GM12878 (cell line): ENCODE measurements around the gene FAM120A. TPM values are rescaled to one million over a fixed set of nuclear protein-coding genes. Genes with fewer than 3 reads are reported as not detected.

Experiments
- ATAC-seq: fragments of 200-7000 bp; cut with Tn5 transposase; 3 replicates; pipeline ENCODE4 v1.9.1; 2020; ENCODE audit warnings: mild to moderate bottlenecking, moderate library complexity
- BruUV-seq: library from RNA; stranded (reverse); fragments of 400-500 nt; replicated peaks from 2 replicates; lab custom pipeline; 2021; lab: Mats Ljungman, UMichigan
- CTCF ChIA-PET: fragments of 300-600 bp; sonication (Branson Sonifier 250); formaldehyde crosslinking; extraction: SDS; loops from one replicate; lab custom pipeline; 2021; ENCODE audit warnings: inconsistent platforms; lab: Yijun Ruan, JAX
- POLR2A ChIA-PET: fragments of 350-600 bp; formaldehyde crosslinking; extraction: SDS; loops from one replicate; lab custom pipeline; 2021; ENCODE audit warnings: inconsistent platforms; lab: Charles Lee
- RAD21 ChIA-PET: fragments of 300-600 bp; sonication (Branson Sonifier 250); formaldehyde crosslinking; loops from one replicate; lab custom pipeline; 2023; ENCODE audit warnings: antibody characterized with exemption; ENCODE audit not compliant: unreplicated experiment; lab: Charles Lee
- SMC1A ChIA-PET: fragments of 300-600 bp; sonication (Branson Sonifier 250); formaldehyde crosslinking; loops from one replicate; lab custom pipeline; 2023; ENCODE audit not compliant: unreplicated experiment, uncharacterized antibody; lab: Charles Lee
- DNase-seq: peaks from one replicate; pipeline ENCODE4 v3.0.0-alpha.2; 2011; ENCODE audit warnings: low read depth, low spot score
- FAIRE-seq: peaks from 3 replicates; lab custom pipeline; 2011; peaks lifted over from hg19 to GRCh38; lab: Jason Lieb, UNC
- H2AFZ ChIP-seq: 2 replicates; pipeline ENCODE4 v1.6.0; 2011; ENCODE audit warnings: low read depth, low read length, control low read depth; ENCODE audit not compliant: control insufficient read depth
- H3K27ac ChIP-seq: 2 replicates; pipeline ENCODE4 v1.5.1; 2011; ENCODE audit warnings: control low read depth; ENCODE audit not compliant: control insufficient read depth, insufficient read depth
- H3K27me3 ChIP-seq, 2 experiments: replicated peaks in 1 of 2; 2 replicates each; pipeline versions ENCODE4 v1.6.0 to v1.6.1; 2011; ENCODE audit warnings: low read length in 1 of 2; ENCODE audit not compliant: control insufficient read depth in 2 of 2, insufficient read depth in 2 of 2
- H3K36me3 ChIP-seq, 2 experiments: 2 replicates each; pipeline ENCODE4 v1.5.1; 2011; ENCODE audit warnings: low read length in 1 of 2; ENCODE audit not compliant: control insufficient read depth in 2 of 2, insufficient read depth in 2 of 2
- H3K4me1 ChIP-seq: 2 replicates; pipeline ENCODE4 v1.6.1; 2011; ENCODE audit warnings: mild to moderate bottlenecking, low read length, moderate library complexity, mixed read lengths; ENCODE audit not compliant: control insufficient read depth, insufficient read depth
- H3K4me2 ChIP-seq: 2 replicates; pipeline ENCODE4 v1.6.0; 2011; ENCODE audit warnings: control low read depth; ENCODE audit not compliant: control insufficient read depth, insufficient read depth
- H3K4me3 ChIP-seq: fragments of 200-600 bp; sonication (generic); 2 replicates; pipeline ENCODE4 v1.5.1; 2016
- H3K79me2 ChIP-seq: 2 replicates; pipeline ENCODE4 v1.6.0; 2011; ENCODE audit warnings: low read length; ENCODE audit not compliant: control insufficient read depth, insufficient read depth
- H3K9ac ChIP-seq: 2 replicates; pipeline ENCODE4 v1.8.0; 2011; ENCODE audit warnings: low read length, control low read depth, mixed read lengths; ENCODE audit not compliant: control insufficient read depth, insufficient read depth
- H3K9me3 ChIP-seq: replicated peaks from 3 replicates; pipeline ENCODE4 v1.5.1; 2011; ENCODE audit warnings: mild to moderate bottlenecking, low read length; ENCODE audit not compliant: control insufficient read depth, insufficient read depth
- H4K20me1 ChIP-seq: 2 replicates; pipeline ENCODE4 v1.6.0; 2011; ENCODE audit not compliant: control insufficient read depth, insufficient read depth
- CREB1 ChIP-seq: IDR thresholded peaks from 2 replicates; pipeline ENCODE4 v1.6.1; 2012; ENCODE audit warnings: low read depth, mild to moderate bottlenecking, inconsistent platforms
- IRF4 ChIP-seq: IDR thresholded peaks from 2 replicates; pipeline ENCODE4 v1.6.1; 2011; ENCODE audit warnings: low read depth, low read length
- MTA3 ChIP-seq: IDR thresholded peaks from 2 replicates; pipeline ENCODE4 v1.6.1; 2012; ENCODE audit warnings: low read length, inconsistent platforms, borderline replicate concordance
- NFIC ChIP-seq: IDR thresholded peaks from 2 replicates; pipeline ENCODE4 v1.6.1; 2012; ENCODE audit warnings: low read depth, mild to moderate bottlenecking, inconsistent platforms, low read length, moderate library complexity
- NKRF ChIP-seq: fragments of 450-650 bp; conservative IDR thresholded peaks from 2 replicates; pipeline ENCODE4 v1.6.1; 2017; ENCODE audit warnings: mild to moderate bottlenecking, moderate library complexity
- SREBF1 ChIP-seq: IDR thresholded peaks from 2 replicates; pipeline ENCODE4 v1.6.1; 2012; ENCODE audit warnings: mild to moderate bottlenecking, low read length
- USF2 ChIP-seq: IDR thresholded peaks from 2 replicates; pipeline ENCODE4 v1.6.1; 2011; ENCODE audit warnings: low read depth, low read length, improper control_type of control experiment, borderline replicate concordance
- ZBED1 ChIP-seq: IDR thresholded peaks from 2 replicates; pipeline ENCODE4 v1.6.1; 2016; ENCODE audit warnings: borderline replicate concordance
- WGBS: methylation state at CpG from one replicate; pipeline ENCODE4 v1.1.6; 2016; ENCODE audit warnings: low lambda C conversion rate; ENCODE audit not compliant: insufficient replicate concordance, insufficient coverage; ENCODE audit errors: missing lambda C conversion rate; 5-methylcytosine and 5-hydroxymethylcytosine counted together
- in situ Hi-C: fragments of 300-500 bp; cut with MboI; formaldehyde crosslinking; loops from 9 replicates; pipeline ENCODE4 v1.14.3; 2018; ENCODE audit warnings: mixed read lengths
- intact Hi-C: fragments of 100-400 bp; cut with micrococcal nuclease; formaldehyde crosslinking; loops from one replicate; pipeline ENCODE4 v1.14.2; 2022; ENCODE audit not compliant: unreplicated experiment
- polyA plus RNA-seq, 11 experiments: library from polyadenylated mRNA; depleted of rRNA in 4 of 11; unstranded in 6 of 11; stranded (reverse) in 5 of 11; fragments of >200 nt; fragmentation: Nextera tagmentation in 4 of 11; fragmentation: Illumina TruSeq in 1 of 11; extraction: Ambion mirVana in 4 of 11; extraction: Trizol in 1 of 11; gene quantifications; 1 replicate in 1 of 11; 2 replicates in 10 of 11; pipeline versions ENCODE4 v1.2.1 to v1.2.3, GENCODE V29; 2011 to 2016; ENCODE audit warnings: inconsistent platforms in 2 of 11, missing spikeins in 2 of 11, low read depth in 1 of 11
- total RNA-seq, 4 experiments: library from RNA; depleted of rRNA in 3 of 4; stranded (reverse); fragments of >200 nt in 3 of 4; fragmentation: Illumina TruSeq in 1 of 4; extraction: Trizol in 1 of 4; gene quantifications; 2 replicates each; pipeline versions ENCODE4 v1.2.1 to v1.2.3, GENCODE V29; 2013 to 2021
- TF ChIP-seq, protein P1 (sequence below): IDR thresholded peaks from 2 replicates; pipeline ENCODE4 v1.6.1; 2012; ENCODE audit warnings: low read depth, low read length, improper control_type of control experiment

FAM120A gene
- total and polyA plus RNA-seq, 10 of the 15 experiments (the other 5 are each of a cell fraction or from before 2014, with no cell fraction given), result 13.1 to 89.6 (median 52.5) TPM

DNA sequence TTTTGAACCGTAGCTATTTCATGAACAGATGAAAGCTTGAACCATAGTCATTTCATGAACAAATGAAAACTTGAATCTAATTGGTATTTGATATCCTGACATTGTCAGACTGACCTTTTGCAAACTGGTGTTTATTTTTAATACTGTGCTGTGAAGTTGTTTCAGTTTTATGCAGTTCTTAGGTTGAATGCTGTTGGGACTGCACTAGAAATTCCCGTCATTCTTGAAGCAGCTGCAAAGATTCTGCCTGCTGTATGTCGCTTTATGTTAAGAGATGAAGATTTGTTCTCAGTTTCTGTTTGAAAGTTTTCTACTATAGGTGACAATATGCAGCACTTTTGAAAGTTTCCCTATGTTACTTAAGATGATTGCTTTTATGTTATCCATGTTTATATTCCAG, 24.4 kb downstream of the FAM120A start:
- SMC1A ChIA-PET, result interaction anchor here (1.1 to 3.0 kb wide), 5 partner anchors 8 to 22 kb away, joined by 5 to 14 read pairs (median 5); partner anchors contain the start of gene FAM120AOS
- Histone ChIP-seq H3K79me2 (peaks cover 24% of the 10 kb centered on the region), H3K9ac (no peak overlapping the region), H3K36me3 (peaks cover 4 to 11% of the 10 kb centered on the region in 2 experiments; a peak in 3 of 4 replicates), H3K27ac (no peak overlapping the region), H2AFZ (no peak overlapping the region)
- POLR2A ChIA-PET, result interaction anchor here (1.7 kb wide), 1 partner anchor 22 kb away, joined by 10 read pairs; the partner anchor contains the start of gene FAM120AOS
- no TSS peak for BruUV-seq
- 53% methylated on average over 3 of the region's 3 CpGs for WGBS
- ATAC-seq, result no peak
- TF ChIP-seq SREBF1 (no peak), CREB1 (no peak), MTA3 (no peak), NFIC (no peak), ZBED1 (no peak), NKRF (no peak), IRF4 (no peak), USF2 (no peak)
- TF ChIP-seq, protein P1, sequence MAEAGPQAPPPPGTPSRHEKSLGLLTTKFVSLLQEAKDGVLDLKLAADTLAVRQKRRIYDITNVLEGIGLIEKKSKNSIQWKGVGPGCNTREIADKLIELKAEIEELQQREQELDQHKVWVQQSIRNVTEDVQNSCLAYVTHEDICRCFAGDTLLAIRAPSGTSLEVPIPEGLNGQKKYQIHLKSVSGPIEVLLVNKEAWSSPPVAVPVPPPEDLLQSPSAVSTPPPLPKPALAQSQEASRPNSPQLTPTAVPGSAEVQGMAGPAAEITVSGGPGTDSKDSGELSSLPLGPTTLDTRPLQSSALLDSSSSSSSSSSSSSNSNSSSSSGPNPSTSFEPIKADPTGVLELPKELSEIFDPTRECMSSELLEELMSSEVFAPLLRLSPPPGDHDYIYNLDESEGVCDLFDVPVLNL, result no peak
- TF ChIP-seq, all 136 proteins: peak for 0
- H4K20me1 ChIP-seq, result no peaks in the 10 kb centered on the region
- no peaks in the 10 kb centered on the region for H3K27me3 ChIP-seq
- FAIRE-seq (peak; percentile 76), DNase-seq (no peak)
- ChIA-PET CTCF (interaction anchor here (0.8 to 1.1 kb wide), 2 partner anchors 31 to 90 kb away, joined by 3 read pairs; no protein-coding TSS in a partner anchor), RAD21 (no interaction called here)
- no peaks in the 10 kb centered on the region for H3K9me3 ChIP-seq
- H3K4me2 ChIP-seq, result no peak overlapping the region
- H3K4me1 ChIP-seq, result 0 out of 2 replicates have a peak, but pooled peaks cover 4% of the 10 kb centered on the region
- intact Hi-C loops (no loop called here), in situ Hi-C loops (no loop called here)
- H3K4me3 ChIP-seq, result no peak overlapping the region
